Natural killer cell treated with Interleukin-12 subunit alpha and Interleukin-12 subunit beta and Interleukin-15 and Interleukin-18, amount 100 ng/mL, for 72 hours (primary cell): ENCODE data around the gene SMTNL1. TPM values are rescaled to one million over a fixed set of nuclear protein-coding genes. Genes with fewer than 3 reads are reported as not detected.
A peak's percentile ranks its signal among the peaks of the same experiment; 100 is the strongest.

ENCODE experiments used
- ATAC-seq, 2 donors: fragments of 150-1000 bp; cut with Tn5 transposase in 1 of 2; sonication (Bioruptor Pico), chemical (Tn5 transposase) in 1 of 2; 2 replicates each; pipeline ENCODE4 v1.10.0; 2021
- DNase-seq: peaks from one replicate; pipeline ENCODE4 v3.0.0; 2022; ENCODE audit warnings: low spot score
- H3K27ac Mint-ChIP-seq, 2 donors: 1 replicate in 1 of 2; 2 replicates in 1 of 2; pipeline ENCODE4 v1.8.0; 2022; ENCODE audit warnings: mixed read lengths in 2 of 2, mild to moderate bottlenecking in 1 of 2, moderate library complexity in 1 of 2
- H3K27me3 Mint-ChIP-seq, 2 donors: 1 replicate in 1 of 2; 2 replicates in 1 of 2; pipeline ENCODE4 v1.8.0; 2022; ENCODE audit warnings: mixed read lengths in 2 of 2
- H3K36me3 Mint-ChIP-seq: one replicate; pipeline ENCODE4 v1.8.0; 2022; ENCODE audit warnings: mixed read lengths
- H3K4me1 Mint-ChIP-seq, 2 donors: 1 replicate in 1 of 2; 2 replicates in 1 of 2; pipeline ENCODE4 v1.8.0; 2022; ENCODE audit warnings: low read depth in 2 of 2, mixed read lengths in 2 of 2, mild to moderate bottlenecking in 1 of 2
- H3K4me3 Mint-ChIP-seq: one replicate; pipeline ENCODE4 v1.8.0; 2022; ENCODE audit warnings: mixed read lengths
- H3K9me3 Mint-ChIP-seq: 2 replicates; pipeline ENCODE4 v1.8.0; 2022; ENCODE audit warnings: mixed read lengths
- total RNA-seq, 2 donors: library from RNA; stranded (reverse); gene quantifications; one replicate each; pipeline ENCODE4 v1.2.3, GENCODE V29; 2022

Gene SMTNL1
- total RNA-seq, 2 donors from 2014 or later = not detected

GRCh38 chr11:57566905-57567514 is 29.6 kb downstream of the SMTNL1 start:
- ATAC-seq (peak; percentile 37 to 52), DNase-seq (no peak)
- no peaks in the 10 kb centered on the region for H3K36me3 Mint-ChIP-seq
- H3K27me3 Mint-ChIP-seq = no peaks in the 10 kb centered on the region
- peak overlapping the region; percentile 99 for H3K4me3 Mint-ChIP-seq
- peak overlapping the region; percentile 97 to 100 for H3K27ac Mint-ChIP-seq
- H3K9me3 Mint-ChIP-seq = no peaks in the 10 kb centered on the region
- peaks cover 38 to 40% of the 10 kb centered on the region in 2 donors for H3K4me1 Mint-ChIP-seq

- no peaks in the 10 kb centered on the region for H3K9me3 Mint-ChIP-seq
- no peaks in the 10 kb centered on the region for H3K27me3 Mint-ChIP-seq
- H3K4me1 Mint-ChIP-seq = peaks cover 35 to 36% of the 10 kb centered on the region in 2 donors
- peak within 1 kb of the TSS; percentile 99 for H3K4me3 Mint-ChIP-seq
- H3K27ac Mint-ChIP-seq = peak within 1 kb of the TSS; percentile 97 to 100
- ATAC-seq (peak; percentile 85 to 86), DNase-seq (peak; percentile 74)
- no peaks in the 10 kb centered on the region for H3K36me3 Mint-ChIP-seq
Measured at GRCh38 chr11:57567515-57568329, 30.3 kb downstream of the SMTNL1 start, which contains the start of gene UBE2L6. Gene UBE2L6, minus strand, starts transcription at chr11:57567672. Its CDS starts 61 bp downstream, at chr11:57567611.

- peak; percentile 81 for DNase-seq
- H3K27me3 Mint-ChIP-seq = no peaks in the 10 kb centered on the region
- ATAC-seq = peak in 1 of 2 donors; percentile 13
- no peaks in the 10 kb centered on the region for H3K36me3 Mint-ChIP-seq
- peak overlapping the region; percentile 99 for H3K4me3 Mint-ChIP-seq
- H3K4me1 Mint-ChIP-seq = peaks cover 31 to 34% of the 10 kb centered on the region in 2 donors
- H3K9me3 Mint-ChIP-seq = no peaks in the 10 kb centered on the region
- H3K27ac Mint-ChIP-seq = peak overlapping the region; percentile 97 to 100
Measured at GRCh38 chr11:57568330-57568766, 31.0 kb downstream of the SMTNL1 start.

GRCh38 chr11:57571606-57572005 is 34.2 kb downstream of the SMTNL1 start:
- Mint-ChIP-seq H3K4me3 (no peak overlapping the region), H3K4me1 (peaks cover 10 to 14% of the 10 kb centered on the region in 2 donors), H3K36me3 (no peaks in the 10 kb centered on the region), H3K27ac (peak overlapping the region in 1 of 2 donors; percentile 63), H3K27me3 (peaks cover 0 to 2% of the 10 kb centered on the region in 2 donors), H3K9me3 (no peaks in the 10 kb centered on the region)
- no peak for ATAC-seq
- no peak for DNase-seq

GRCh38 chr11:57574061-57574460 is 36.7 kb downstream of the SMTNL1 start:
- Mint-ChIP-seq H3K4me1 (no peaks in the 10 kb centered on the region), H3K9me3 (no peaks in the 10 kb centered on the region), H3K4me3 (no peak overlapping the region), H3K27me3 (peaks cover 0 to 2% of the 10 kb centered on the region in 2 donors), H3K27ac (no peak overlapping the region), H3K36me3 (no peaks in the 10 kb centered on the region)
- ATAC-seq (no peak), DNase-seq (no peak)

GRCh38 chr11:57584341-57584740 is 46.9 kb downstream of the SMTNL1 start:
- no peak for DNase-seq
- H3K4me3 Mint-ChIP-seq = no peak overlapping the region
- no peaks in the 10 kb centered on the region for H3K9me3 Mint-ChIP-seq
- no peaks in the 10 kb centered on the region for H3K36me3 Mint-ChIP-seq
- H3K27ac Mint-ChIP-seq = no peak overlapping the region
- H3K27me3 Mint-ChIP-seq = peaks cover 0 to 4% of the 10 kb centered on the region in 2 donors
- peaks cover 0 to 9% of the 10 kb centered on the region in 2 donors for H3K4me1 Mint-ChIP-seq
- no peak for ATAC-seq

- ATAC-seq = no peak
- Mint-ChIP-seq H3K36me3 (no peaks in the 10 kb centered on the region), H3K27me3 (peaks cover 0 to 1% of the 10 kb centered on the region in 2 donors)
Measured at GRCh38 chr11:57585301-57585700, 47.9 kb downstream of the SMTNL1 start.

GRCh38 chr11:57586711-57587245 is 49.4 kb downstream of the SMTNL1 start:
- DNase-seq (no peak), ATAC-seq (no peak)
- H3K9me3 Mint-ChIP-seq = no peaks in the 10 kb centered on the region
- no peaks in the 10 kb centered on the region for H3K36me3 Mint-ChIP-seq
- H3K4me3 Mint-ChIP-seq = no peak overlapping the region
- H3K4me1 Mint-ChIP-seq = peaks cover 0 to 9% of the 10 kb centered on the region in 2 donors
- H3K27me3 Mint-ChIP-seq = no peaks in the 10 kb centered on the region
- peak overlapping the region in 1 of 2 donors; percentile 6 for H3K27ac Mint-ChIP-seq

More at GRCh38 chr11:57585301-57585700, 47.9 kb downstream of the SMTNL1 start:
- no peak overlapping the region for H3K4me3 Mint-ChIP-seq
- no peak for DNase-seq
- no peak overlapping the region for H3K27ac Mint-ChIP-seq
- H3K4me1 Mint-ChIP-seq = peaks cover 0 to 9% of the 10 kb centered on the region in 2 donors
- H3K9me3 Mint-ChIP-seq = no peaks in the 10 kb centered on the region

GRCh38 chr11:57588046-57588710 is 50.8 kb downstream of the SMTNL1 start:
- H3K27ac Mint-ChIP-seq = no peak overlapping the region
- H3K27me3 Mint-ChIP-seq = no peaks in the 10 kb centered on the region
- no peaks in the 10 kb centered on the region for H3K36me3 Mint-ChIP-seq
- DNase-seq (no peak), ATAC-seq (no peak)
- H3K4me3 Mint-ChIP-seq = no peak overlapping the region
- no peaks in the 10 kb centered on the region for H3K9me3 Mint-ChIP-seq
- peaks cover 0 to 9% of the 10 kb centered on the region in 2 donors for H3K4me1 Mint-ChIP-seq

- H3K4me1 Mint-ChIP-seq = peaks cover 0 to 3% of the 10 kb centered on the region in 2 donors
- no peaks in the 10 kb centered on the region for H3K9me3 Mint-ChIP-seq
- DNase-seq (no peak), ATAC-seq (no peak)
- H3K4me3 Mint-ChIP-seq = no peak overlapping the region
- H3K27ac Mint-ChIP-seq = no peak overlapping the region
- peaks cover 25 to 39% of the 10 kb centered on the region in 2 donors for H3K27me3 Mint-ChIP-seq
- H3K36me3 Mint-ChIP-seq = no peaks in the 10 kb centered on the region
Measured at GRCh38 chr11:57596266-57596885, 59.0 kb downstream of the SMTNL1 start.

GRCh38 chr11:57597461-57597915 is 60.1 kb downstream of the SMTNL1 start, which contains the start of gene SERPING1:
Gene SERPING1, plus strand, starts transcription at chr11:57597685. Its CDS starts 586 bp downstream, at chr11:57598271.
- peak within 1 kb of the TSS; percentile 22 for H3K4me3 Mint-ChIP-seq
- ATAC-seq (no peak), DNase-seq (no peak)
- no peak within 1 kb of the TSS for H3K27ac Mint-ChIP-seq
- no peaks in the 10 kb centered on the region for H3K36me3 Mint-ChIP-seq
- H3K4me1 Mint-ChIP-seq = peaks cover 0 to 3% of the 10 kb centered on the region in 2 donors
- peaks cover 25 to 39% of the 10 kb centered on the region in 2 donors for H3K27me3 Mint-ChIP-seq
- H3K9me3 Mint-ChIP-seq = no peaks in the 10 kb centered on the region

- H3K4me1 Mint-ChIP-seq = peaks cover 0 to 3% of the 10 kb centered on the region in 2 donors
- H3K27ac Mint-ChIP-seq = no peak overlapping the region
- ATAC-seq = peak in 1 of 2 donors; percentile 33
- H3K27me3 Mint-ChIP-seq = peaks cover 25 to 39% of the 10 kb centered on the region in 2 donors
- H3K36me3 Mint-ChIP-seq = no peaks in the 10 kb centered on the region
- no peak for DNase-seq
- H3K4me3 Mint-ChIP-seq = peak overlapping the region; percentile 22
- H3K9me3 Mint-ChIP-seq = no peaks in the 10 kb centered on the region
Measured at GRCh38 chr11:57597916-57598830, 60.8 kb downstream of the SMTNL1 start.
